LNCaP clone FGC (cell line): ENCODE data around the gene TIFAB.

Experiments
- DNase-seq: peaks from one replicate; pipeline ENCODE4 v3.0.0-alpha.2; 2011; ENCODE audit warnings: low read depth
- H3K4me3 ChIP-seq: 2 replicates; pipeline ENCODE4 v1.5.1; 2011; ENCODE audit warnings: mild to moderate bottlenecking, low read depth, low read length, control low read depth
- TF ChIP-seq, protein P1 (sequence below): IDR thresholded peaks from 2 replicates; pipeline ENCODE4 v1.5.1; 2012; ENCODE audit warnings: mild to moderate bottlenecking; ENCODE audit not compliant: control insufficient read depth, insufficient read depth; ENCODE audit errors: extremely low read depth

Gene TIFAB

GRCh38 chr5:135443161-135443960, 8.8 kb downstream of the TIFAB start:
- TF ChIP-seq, protein P1, sequence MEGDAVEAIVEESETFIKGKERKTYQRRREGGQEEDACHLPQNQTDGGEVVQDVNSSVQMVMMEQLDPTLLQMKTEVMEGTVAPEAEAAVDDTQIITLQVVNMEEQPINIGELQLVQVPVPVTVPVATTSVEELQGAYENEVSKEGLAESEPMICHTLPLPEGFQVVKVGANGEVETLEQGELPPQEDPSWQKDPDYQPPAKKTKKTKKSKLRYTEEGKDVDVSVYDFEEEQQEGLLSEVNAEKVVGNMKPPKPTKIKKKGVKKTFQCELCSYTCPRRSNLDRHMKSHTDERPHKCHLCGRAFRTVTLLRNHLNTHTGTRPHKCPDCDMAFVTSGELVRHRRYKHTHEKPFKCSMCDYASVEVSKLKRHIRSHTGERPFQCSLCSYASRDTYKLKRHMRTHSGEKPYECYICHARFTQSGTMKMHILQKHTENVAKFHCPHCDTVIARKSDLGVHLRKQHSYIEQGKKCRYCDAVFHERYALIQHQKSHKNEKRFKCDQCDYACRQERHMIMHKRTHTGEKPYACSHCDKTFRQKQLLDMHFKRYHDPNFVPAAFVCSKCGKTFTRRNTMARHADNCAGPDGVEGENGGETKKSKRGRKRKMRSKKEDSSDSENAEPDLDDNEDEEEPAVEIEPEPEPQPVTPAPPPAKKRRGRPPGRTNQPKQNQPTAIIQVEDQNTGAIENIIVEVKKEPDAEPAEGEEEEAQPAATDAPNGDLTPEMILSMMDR, result no peak
- DNase-seq, result no peak
- no peak overlapping the region for H3K4me3 ChIP-seq

- no peak for DNase-seq
- H3K4me3 ChIP-seq, result no peak overlapping the region
- TF ChIP-seq, protein P1, result no peak
Measured at GRCh38 chr5:135442431-135443160, 9.6 kb downstream of the TIFAB start.

DNA sequence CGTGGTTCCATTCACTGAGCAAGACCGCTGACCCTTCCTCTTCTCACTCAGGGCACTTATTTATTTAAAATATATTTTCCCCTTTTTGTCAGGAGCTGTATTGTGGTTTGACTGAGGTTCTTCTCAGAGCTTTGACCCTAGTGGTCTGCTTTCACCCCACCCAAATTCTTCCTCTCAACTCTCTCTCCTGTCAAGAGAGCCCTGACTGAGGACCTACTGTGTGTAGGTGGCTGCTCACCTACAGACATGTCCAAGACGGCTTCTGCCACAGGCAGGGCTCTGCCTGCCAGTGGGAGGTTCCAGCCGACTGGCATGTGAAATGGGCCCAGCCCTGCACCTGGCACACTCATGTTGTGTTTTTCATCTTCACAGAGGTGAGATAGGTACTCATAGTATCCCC, 10.2 kb downstream of the TIFAB start:
- DNase-seq, result no peak
- no peak overlapping the region for H3K4me3 ChIP-seq
- TF ChIP-seq, protein P1, result no peak

DNA sequence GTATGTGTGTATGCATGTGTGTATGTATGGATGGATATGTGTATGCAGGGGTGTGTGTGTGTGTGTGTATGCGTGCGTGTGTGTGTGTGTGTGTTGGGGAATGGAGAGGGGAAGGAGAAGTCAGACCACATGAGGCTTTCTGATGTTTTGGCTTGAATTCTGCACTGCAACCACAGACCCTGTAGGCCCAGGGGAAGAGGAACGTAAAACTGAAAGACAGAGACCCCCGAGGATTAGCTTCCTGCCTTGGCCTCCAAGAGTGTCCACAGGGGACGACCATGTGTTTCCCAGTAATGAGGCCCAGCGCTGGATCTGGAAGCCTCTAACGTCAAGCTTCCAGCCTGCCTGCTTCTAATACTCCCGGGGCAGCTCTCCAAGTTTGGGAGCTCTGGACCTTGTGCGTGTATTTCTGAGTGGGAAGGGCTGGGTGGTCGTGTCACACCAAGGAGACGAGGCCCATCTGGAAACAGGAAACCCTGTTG, 10.8 kb downstream of the TIFAB start:
- TF ChIP-seq, protein P1, result no peak
- no peak for DNase-seq

DNA sequence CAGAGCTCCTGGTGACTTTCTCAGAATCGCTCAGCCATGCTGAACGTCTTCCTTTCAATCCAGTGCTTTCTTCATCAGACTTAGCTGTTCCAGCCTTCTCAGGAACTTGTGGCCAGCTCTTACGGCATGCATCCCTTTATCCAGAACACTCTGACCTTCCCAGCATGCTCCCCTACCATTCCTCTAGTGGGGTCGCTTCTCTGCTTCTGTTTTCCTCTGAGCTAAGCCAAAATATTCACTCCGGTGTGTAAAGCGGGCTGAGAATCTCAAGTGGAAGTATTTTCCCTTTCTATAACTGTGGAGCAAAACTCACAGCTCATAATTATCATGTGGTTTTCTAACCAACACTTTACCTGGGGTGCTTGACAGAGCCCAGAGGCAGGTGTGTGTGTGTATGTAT, 11.2 kb downstream of the TIFAB start:
- no peak overlapping the region for H3K4me3 ChIP-seq
- TF ChIP-seq, protein P1, result no peak
- no peak for DNase-seq

More for the DNA sequence above, 10.8 kb downstream of the TIFAB start:
- no peak overlapping the region for H3K4me3 ChIP-seq

GRCh38 chr5:135439231-135440205, 12.6 kb downstream of the TIFAB start:
- H3K4me3 ChIP-seq, result no peak overlapping the region
- TF ChIP-seq, protein P1, result no peak
- DNase-seq, result no peak
